A673 (cell line): Measurements from ENCODE around the gene TMEM114.

Experiments used
- CTCF ChIP-seq: fragments of 300-800, 200-600 bp; sonication (generic); conservative IDR thresholded peaks from 2 replicates; pipeline ENCODE4 v1.5.1; 2017; ENCODE audit warnings: low read depth, mild to moderate bottlenecking, antibody characterized with exemption, low read length, moderate library complexity, mixed read lengths
- EZH2 ChIP-seq: fragments of 200-600 bp; sonication (generic); IDR thresholded peaks from 2 replicates; pipeline ENCODE4 v1.6.1; 2017; ENCODE audit warnings: borderline replicate concordance, low read depth, mild to moderate bottlenecking, mixed read lengths, antibody characterized with exemption, low read length; ENCODE audit not compliant: poor library complexity, severe bottlenecking

- TF ChIP-seq CTCF (no peak), EZH2 (no peak)
These were observed 42.5 kb downstream of the TMEM114 start for GRCh38 chr16:8547762-8548161.
